Endothelial cell of umbilical vein (primary cell): ENCODE measurements around the gene STMN3. TPM values are rescaled to one million over a fixed set of nuclear protein-coding genes. Genes with fewer than 3 reads are reported as not detected.

Experiments
- BruUV-seq: library from RNA; stranded (reverse); fragments of 400-500 nt; replicated peaks from 2 replicates; lab custom pipeline; 2021; lab: Mats Ljungman, UMichigan
- CTCF ChIA-PET: fragments of 300-600, 350-600 bp; sonication (Branson Sonifier 250); formaldehyde crosslinking; loops from one replicate; lab custom pipeline; 2021; ENCODE audit warnings: antibody characterized with exemption, inconsistent platforms; lab: Charles Lee
- POLR2A ChIA-PET: fragments of 300-600, 350-600 bp; sonication (Branson Sonifier 250); formaldehyde crosslinking; loops from one replicate; lab custom pipeline; 2021; ENCODE audit warnings: antibody characterized with exemption, inconsistent platforms; lab: Charles Lee
- DNase-seq: peaks from one replicate; pipeline ENCODE4 v3.0.0-alpha.2; 2011; ENCODE audit warnings: low read depth, low spot score
- FAIRE-seq: peaks from 2 replicates; lab custom pipeline; 2011; peaks lifted over from hg19 to GRCh38; lab: Jason Lieb, UNC
- H2AFZ ChIP-seq: 2 replicates; pipeline ENCODE4 v1.6.0; 2012; ENCODE audit warnings: low read depth, low read length, control low read depth, inconsistent platforms
- H3K27ac ChIP-seq: 2 replicates; pipeline ENCODE4 v1.5.1; 2011; ENCODE audit warnings: low read depth, mild to moderate bottlenecking, control low read depth, low read length, moderate library complexity; ENCODE audit not compliant: insufficient read depth
- H3K27me3 ChIP-seq, 2 experiments: 2 replicates each; pipeline versions ENCODE4 v1.6.0 to v1.6.1; 2011; ENCODE audit warnings: low read length in 2 of 2, mixed read lengths in 1 of 2; ENCODE audit not compliant: control insufficient read depth in 2 of 2, insufficient read depth in 2 of 2
- H3K36me3 ChIP-seq, 2 experiments: 2 replicates in 1 of 2; 3 replicates in 1 of 2; pipeline ENCODE4 v1.5.1; 2011; ENCODE audit warnings: low read length in 2 of 2, mild to moderate bottlenecking in 1 of 2, moderate library complexity in 1 of 2; ENCODE audit not compliant: control insufficient read depth in 2 of 2, insufficient read depth in 2 of 2; ENCODE audit errors: extremely low read depth in 1 of 2
- H3K4me1 ChIP-seq: 3 replicates; pipeline ENCODE4 v1.5.1; 2011; ENCODE audit warnings: mild to moderate bottlenecking, low read length; ENCODE audit not compliant: control insufficient read depth, insufficient read depth; ENCODE audit errors: extremely low read depth
- H3K4me2 ChIP-seq: 2 replicates; pipeline ENCODE4 v1.6.1; 2011; ENCODE audit warnings: low read length, control low read depth, mixed read lengths; ENCODE audit not compliant: insufficient read depth
- H3K4me3 ChIP-seq, 3 experiments: fragments of 200-600 bp in 1 of 3; sonication (generic), shearing (Covaris generic) in 1 of 3; replicated peaks in 1 of 3; 2 replicates each; pipeline ENCODE4 v1.5.1; 2011 to 2016; ENCODE audit warnings: control low read depth in 3 of 3, low read length in 3 of 3, mild to moderate bottlenecking in 2 of 3, inconsistent platforms in 1 of 3, low read depth in 1 of 3, moderate library complexity in 1 of 3; ENCODE audit not compliant: insufficient read depth in 1 of 3
- H3K79me2 ChIP-seq: 2 replicates; pipeline ENCODE4 v1.6.0; 2012; ENCODE audit warnings: low read length, inconsistent platforms; ENCODE audit not compliant: control insufficient read depth, insufficient read depth
- H3K9ac ChIP-seq: replicated peaks from 2 replicates; pipeline ENCODE3; 2011; ENCODE audit warnings: low read length, control low read depth; ENCODE audit not compliant: insufficient read depth; ENCODE audit errors: extremely low read depth
- H3K9me1 ChIP-seq: replicated peaks from 3 replicates; pipeline ENCODE4 v1.6.0; 2011; ENCODE audit warnings: mild to moderate bottlenecking, low read length; ENCODE audit not compliant: control insufficient read depth, insufficient read depth; ENCODE audit errors: extremely low read depth
- H3K9me3 ChIP-seq: replicated peaks from 2 replicates; pipeline ENCODE4 v1.5.1; 2012; ENCODE audit warnings: low read length, inconsistent platforms; ENCODE audit not compliant: control insufficient read depth, insufficient read depth
- H4K20me1 ChIP-seq: replicated peaks from 2 replicates; pipeline ENCODE3; 2011; ENCODE audit warnings: mild to moderate bottlenecking, low read length; ENCODE audit not compliant: control insufficient read depth, insufficient read depth; ENCODE audit errors: extremely low read depth
- CTCF ChIP-seq, 2 donors: IDR thresholded peaks; 1 replicate in 1 of 2; 2 replicates in 1 of 2; pipeline ENCODE4 v1.5.1; 2011; ENCODE audit warnings: low read length in 2 of 2, mild to moderate bottlenecking in 2 of 2, moderate library complexity in 2 of 2, control low read depth in 1 of 2, inconsistent platforms in 1 of 2, low read depth in 1 of 2; ENCODE audit not compliant: insufficient read depth in 1 of 2; ENCODE audit errors: extremely low read depth in 1 of 2
- EZH2 ChIP-seq: IDR thresholded peaks from 2 replicates; pipeline ENCODE4 v1.6.1; 2012; ENCODE audit warnings: borderline replicate concordance, low read depth, mild to moderate bottlenecking, moderate library complexity, low read length, inconsistent platforms; ENCODE audit not compliant: severe bottlenecking
- FOS ChIP-seq: IDR thresholded peaks from 2 replicates; pipeline ENCODE4 v1.6.1; 2011; ENCODE audit warnings: mild to moderate bottlenecking, low read length, moderate library complexity, borderline replicate concordance; ENCODE audit not compliant: insufficient read depth
- GATA2 ChIP-seq: IDR thresholded peaks from 2 replicates; pipeline ENCODE4 v1.7.0; 2011; ENCODE audit warnings: low read depth, mild to moderate bottlenecking, moderate library complexity, mixed read lengths, low read length; ENCODE audit not compliant: insufficient read length, insufficient read depth
- JUN ChIP-seq: IDR thresholded peaks from 2 replicates; pipeline ENCODE4 v1.6.1; 2011; ENCODE audit warnings: borderline replicate concordance, low read depth; ENCODE audit not compliant: insufficient read length, insufficient read depth
- MAX ChIP-seq: IDR thresholded peaks from 2 replicates; pipeline ENCODE4 v1.6.1; 2011; ENCODE audit not compliant: insufficient read depth, insufficient read length
- MYC ChIP-seq: IDR thresholded peaks from one replicate; pipeline ENCODE4 v1.6.1; 2011; ENCODE audit warnings: mild to moderate bottlenecking, low read depth, low read length
- POLR2A ChIP-seq: IDR thresholded peaks from 2 replicates; pipeline ENCODE4 v1.6.1; 2012; ENCODE audit warnings: low read depth, mild to moderate bottlenecking, control low read depth, low read length
- POLR2AphosphoS5 ChIP-seq: IDR thresholded peaks from 2 replicates; pipeline ENCODE4 v1.6.1; 2012; ENCODE audit warnings: low read depth, mild to moderate bottlenecking, control low read depth, low read length, moderate library complexity; ENCODE audit not compliant: insufficient read depth
- dilution Hi-C: fragments of 300-500 bp; cut with MboI; formaldehyde crosslinking; loops from one replicate; pipeline ENCODE4 v1.15.0; 2019; ENCODE audit warnings: low sequenced_read_pairs; ENCODE audit not compliant: extremely low pct_ligation_motif_present
- intact Hi-C: fragments of 100-400 bp; cut with micrococcal nuclease; formaldehyde crosslinking; loops from one replicate; pipeline ENCODE4 v1.10.0; 2022
- polyA plus RNA-seq, 4 experiments: library from polyadenylated mRNA; depleted of rRNA in 3 of 4; stranded (reverse) in 3 of 4; unstranded in 1 of 4; fragments of >200 nt; gene quantifications; 2 replicates each; pipeline versions ENCODE4 v1.2.1 to v1.2.3, GENCODE V29; 2011 to 2012; ENCODE audit warnings: missing spikeins in 1 of 4
- total RNA-seq: library from RNA; stranded (reverse); gene quantifications from 2 replicates; pipeline ENCODE4 v1.2.3, GENCODE V29; 2021

STMN3 gene
- total and polyA plus RNA-seq, 2 donors (not counting 3 experiments of a cell fraction or from before 2014, with no cell fraction given): 1.7 to 4.7 TPM

GRCh38 chr20:63643946-63644345 lies 9.3 kb downstream of the STMN3 start:
- DNase-seq (no peak), FAIRE-seq (no peak)
- TF ChIP-seq FOS (no peak), POLR2A (no peak), CTCF (IDR thresholded peaks at IDR 0.05; ENCODE audit: extremely low read depth in 1 of 2, insufficient read depth in 1 of 2, low read depth in 1 of 2, low read length in 2 of 2) (no peak)
- no peak overlapping the region for H3K27ac ChIP-seq
- POLR2A ChIA-PET: no interaction called here
- H4K20me1 ChIP-seq: no peaks in the 10 kb centered on the region
- H3K36me3 ChIP-seq: no peaks in the 10 kb centered on the region
- BruUV-seq: no TSS peak
- H3K4me1 ChIP-seq: peaks cover 2% of the 10 kb centered on the region
- no peaks in the 10 kb centered on the region for H3K27me3 ChIP-seq
- no peaks in the 10 kb centered on the region for H3K79me2 ChIP-seq
- intact Hi-C loops: no loop called here
- no peak overlapping the region for H2AFZ ChIP-seq
- H3K9me1 ChIP-seq: no peaks in the 10 kb centered on the region
- no peak overlapping the region for H3K9ac ChIP-seq
- no peaks in the 10 kb centered on the region for H3K9me3 ChIP-seq
- no peak overlapping the region for H3K4me3 ChIP-seq
- CTCF ChIA-PET: interaction anchor here (0.9 to 1.1 kb wide), 2 partner anchors 39 to 96 kb away, joined by 3 read pairs; no protein-coding TSS in a partner anchor
- dilution Hi-C loops: no loop called here
- H3K4me2 ChIP-seq: no peak overlapping the region

- POLR2A ChIA-PET: no interaction called here
Measured at GRCh38 chr20:63643499-63643898, 9.7 kb downstream of the STMN3 start.

More at GRCh38 chr20:63643499-63643898, 9.7 kb downstream of the STMN3 start:
- Histone ChIP-seq H4K20me1 (no peaks in the 10 kb centered on the region), H3K36me3 (no peaks in the 10 kb centered on the region), H3K79me2 (no peaks in the 10 kb centered on the region), H3K9ac (no peak overlapping the region), H3K4me2 (no peak overlapping the region), H3K4me1 (peaks cover 2% of the 10 kb centered on the region), H3K4me3 (no peak overlapping the region), H2AFZ (no peak overlapping the region), H3K27me3 (no peaks in the 10 kb centered on the region), H3K9me3 (no peaks in the 10 kb centered on the region), H3K9me1 (no peaks in the 10 kb centered on the region), H3K27ac (no peak overlapping the region)
- DNase-seq: no peak
- TF ChIP-seq POLR2A: no peak
- no peak for TF ChIP-seq MAX
- no peak for TF ChIP-seq JUN
- TF ChIP-seq EZH2: no peak
- TF ChIP-seq CTCF (IDR thresholded peaks at IDR 0.05; ENCODE audit: extremely low read depth in 1 of 2, insufficient read depth in 1 of 2, low read depth in 1 of 2, low read length in 2 of 2): no peak
- TF ChIP-seq FOS: no peak
- TF ChIP-seq POLR2AphosphoS5: no peak
- no peak for TF ChIP-seq MYC
- no peak for TF ChIP-seq GATA2
- intact Hi-C loops: no loop called here
- CTCF ChIA-PET: interaction anchor here (1.1 to 2.5 kb wide), 2 partner anchors 8 to 97 kb away, joined by 3 to 10 read pairs; no protein-coding TSS in a partner anchor
- FAIRE-seq: no peak
- no TSS peak for BruUV-seq
- dilution Hi-C loops: no loop called here
